SH-SY5Y (cell line): ENCODE data around the gene MTM1.

ENCODE experiments used
- GATA2 ChIP-seq: IDR thresholded peaks from 2 replicates; pipeline ENCODE4 v1.6.1; 2011; ENCODE audit warnings: mild to moderate bottlenecking, low read depth, low read length
- GATA3 ChIP-seq: IDR thresholded peaks from 2 replicates; pipeline ENCODE4 v1.6.1; 2011; ENCODE audit warnings: low read depth, mild to moderate bottlenecking, low read length, moderate library complexity

The MTM1 gene

GRCh38 chrX:150544222-150544787 lies 24.1 kb upstream of the MTM1 start:
- TF ChIP-seq GATA3 = no peak
- no peak for TF ChIP-seq GATA2

GRCh38 chrX:150544835-150545770 lies 23.3 kb upstream of the MTM1 start:
- TF ChIP-seq GATA2 = no peak
- TF ChIP-seq GATA3 = no peak

GRCh38 chrX:150546711-150547153 lies 21.7 kb upstream of the MTM1 start:
- TF ChIP-seq GATA2 = no peak
- TF ChIP-seq GATA3 = no peak

- TF ChIP-seq GATA2 (no peak), GATA3 (no peak)
Observed at GRCh38 chrX:150547375-150548115, 20.9 kb upstream of the MTM1 start.

GRCh38 chrX:150548251-150548650 lies 20.2 kb upstream of the MTM1 start:
- TF ChIP-seq GATA3 (no peak), GATA2 (no peak)

GRCh38 chrX:150548684-150549083 lies 19.7 kb upstream of the MTM1 start:
- TF ChIP-seq GATA3 (no peak), GATA2 (no peak)

- no peak for TF ChIP-seq GATA3
- TF ChIP-seq GATA2 = no peak
Observed at GRCh38 chrX:150551963-150552362, 16.5 kb upstream of the MTM1 start.

- TF ChIP-seq GATA3 = no peak
- TF ChIP-seq GATA2 = no peak
Observed at GRCh38 chrX:150558424-150558823, 10.0 kb upstream of the MTM1 start.

- TF ChIP-seq GATA3 (no peak), GATA2 (no peak)
Observed at GRCh38 chrX:150564838-150565237, 3.6 kb upstream of the MTM1 start.

- TF ChIP-seq GATA3 (no peak), GATA2 (no peak)
Observed at GRCh38 chrX:150565551-150565950, 2.9 kb upstream of the MTM1 start.

GRCh38 chrX:150566734-150567182 lies 1.7 kb upstream of the MTM1 start:
- TF ChIP-seq GATA3 (no peak), GATA2 (no peak)

GRCh38 chrX:150567645-150568319 lies 639 bp upstream of the MTM1 start:
- TF ChIP-seq GATA2 = no peak
- no peak for TF ChIP-seq GATA3

- TF ChIP-seq GATA2 (no peak), GATA3 (no peak)
Observed at GRCh38 chrX:150569155-150569477, 695 bp downstream of the MTM1 start.

- TF ChIP-seq GATA3 (no peak), GATA2 (no peak)
Observed at GRCh38 chrX:150570512-150570911, 2.1 kb downstream of the MTM1 start.
